Gastrocnemius medialis (tissue), 4 donors: Measurements from ENCODE around the gene AMIGO2. TPM values are rescaled to one million over a fixed set of nuclear protein-coding genes. Genes with fewer than 3 reads are reported as not detected.

Experiments used
- ATAC-seq, 2 donors: fragments of 150-250 bp; one replicate each; pipeline ENCODE4 v1.9.1; 2016
- DNase-seq, 2 donors: peaks; one replicate each; pipeline ENCODE4 v3.0.0-alpha.2; 2019
- H3K27ac ChIP-seq, 4 donors: fragments of 200-600 bp; sonication (generic); 1 replicate in 1 of 4; 2 replicates in 3 of 4; pipeline ENCODE4 v1.5.1; 2016 to 2018; ENCODE audit warnings: mild to moderate bottlenecking in 2 of 4, moderate library complexity in 1 of 4
- H3K27me3 ChIP-seq, 3 donors: fragments of 200-600 bp; sonication (generic) in 2 of 3; 1 replicate in 1 of 3; 2 replicates in 2 of 3; pipeline versions ENCODE4 v1.5.1 to v1.6.0; 2016 to 2019; ENCODE audit warnings: mild to moderate bottlenecking in 1 of 3, moderate library complexity in 1 of 3
- H3K36me3 ChIP-seq, 2 donors: fragments of 200-600 bp; sonication (generic) in 1 of 2; one replicate each; pipeline ENCODE4 v1.5.1; 2017 to 2018
- H3K4me1 ChIP-seq, 2 donors: fragments of 200-600 bp; sonication (generic) in 1 of 2; one replicate each; pipeline ENCODE4 v1.5.1; 2016 to 2017; ENCODE audit warnings: mild to moderate bottlenecking in 2 of 2
- H3K4me3 ChIP-seq, 4 donors: fragments of 200-600 bp; sonication (generic) in 3 of 4; 1 replicate in 1 of 4; 2 replicates in 3 of 4; pipeline ENCODE4 v1.5.1; 2016 to 2019; ENCODE audit warnings: mild to moderate bottlenecking in 2 of 4
- H3K9me3 ChIP-seq, 3 donors: fragments of 200-600 bp; sonication (generic) in 2 of 3; 1 replicate in 1 of 3; 2 replicates in 2 of 3; pipeline ENCODE4 v1.5.1; 2016 to 2019
- CTCF ChIP-seq, 5 experiments: fragments of 450-650 bp in 3 of 5; fragments of 200-600 bp in 2 of 5; sonication (generic) in 2 of 5; IDR thresholded peaks in 4 of 5; conservative IDR thresholded peaks in 1 of 5; 1 replicate in 4 of 5; 2 replicates in 1 of 5; pipeline ENCODE4 v1.5.1; 2016 to 2019; ENCODE audit warnings: antibody characterized with exemption in 5 of 5, mild to moderate bottlenecking in 3 of 5, moderate library complexity in 3 of 5
- POLR2A ChIP-seq, 2 donors: fragments of 450-650 bp; IDR thresholded peaks; one replicate each; pipeline ENCODE4 v1.6.1; 2017; ENCODE audit warnings: antibody characterized with exemption in 2 of 2, mild to moderate bottlenecking in 2 of 2, moderate library complexity in 2 of 2
- in situ Hi-C, 4 donors: fragments of 200-750 bp; cut with MboI; loops; one replicate each; pipeline versions ENCODE4 v1.15.0 to v1.8.0; 2017; ENCODE audit warnings: low sequenced_read_pairs in 4 of 4
- intact Hi-C: fragments of 100-400 bp; cut with DNase I; formaldehyde crosslinking; loops from one replicate; pipeline ENCODE4 v1.15.1; 2023; ENCODE audit warnings: low total_unique reads
- total RNA-seq, 4 donors: library from RNA; depleted of rRNA; stranded (reverse); fragments of >200 nt; gene quantifications; one replicate each; pipeline versions ENCODE4 v1.1.0 to v1.2.3, GENCODE V29; 2016

AMIGO2 gene
- total RNA-seq, 4 donors from 2014 or later, result 0.41 to 1.5 (median 0.51) TPM

GRCh38 chr12:47032644-47033043 lies 47.1 kb downstream of the AMIGO2 start:
- Histone ChIP-seq H3K27ac (peak overlapping the region in 2 of 4 donors; percentile 18 to 74), H3K4me1 (peaks cover 0 to 5% of the 10 kb centered on the region in 2 donors), H3K9me3 (no peaks in the 10 kb centered on the region), H3K27me3 (no peaks in the 10 kb centered on the region), H3K4me3 (no peak overlapping the region), H3K36me3 (no peaks in the 10 kb centered on the region)
- in situ Hi-C loops (loop anchor here in 3 of 4 donors (10.0 to 25.0 kb wide), 2 partner anchors 362 to 630 kb away; no protein-coding TSS in a partner anchor), intact Hi-C loops (loop anchor here (2.0 to 10.0 kb wide), 5 partner anchors 40 to 672 kb away; partner anchors contain the start of gene RPAP3)
- TF ChIP-seq CTCF (IDR thresholded peaks at IDR 0.05 in 4 of 5, conservative IDR thresholded peaks at IDR 0.05 in 1 of 5) (peak; percentile 15 to 66 (median 50)), POLR2A (IDR thresholded peaks at IDR 0.05) (no peak)
- peak; percentile 77 to 83 for ATAC-seq
- no peak for DNase-seq

- H3K36me3 ChIP-seq, result no peaks in the 10 kb centered on the region
- no peak for TF ChIP-seq CTCF (IDR thresholded peaks at IDR 0.05 in 4 of 5, conservative IDR thresholded peaks at IDR 0.05 in 1 of 5)
- no peak for TF ChIP-seq POLR2A (IDR thresholded peaks at IDR 0.05)
- intact Hi-C loops, result loop anchor here (5.0 to 10.0 kb wide), 5 partner anchors 42 to 905 kb away; partner anchors contain the start of gene RPAP3
- no peaks in the 10 kb centered on the region for H3K9me3 ChIP-seq
- H3K4me1 ChIP-seq, result peaks cover 0 to 5% of the 10 kb centered on the region in 2 donors
- DNase-seq (no peak), ATAC-seq (no peak)
- in situ Hi-C loops, result loop anchor here in 3 of 4 donors (10.0 to 25.0 kb wide), 3 partner anchors 365 to 685 kb away; no protein-coding TSS in a partner anchor
- no peaks in the 10 kb centered on the region for H3K27me3 ChIP-seq
- no peak overlapping the region for H3K4me3 ChIP-seq
- H3K27ac ChIP-seq, result no peak overlapping the region
Observed at GRCh38 chr12:47029903-47030302, 49.9 kb downstream of the AMIGO2 start.

GRCh38 chr12:47028981-47029708 lies 50.6 kb downstream of the AMIGO2 start:
- in situ Hi-C loops (loop anchor here in 1 of 4 donors (10.0 to 25.0 kb wide), 2 partner anchors 633 to 684 kb away; no protein-coding TSS in a partner anchor), intact Hi-C loops (loop anchor here (10.0 kb wide), 1 partner anchor 904 kb away; no protein-coding TSS in a partner anchor)
- peaks cover 0 to 5% of the 10 kb centered on the region in 2 donors for H3K4me1 ChIP-seq
- ATAC-seq (no peak), DNase-seq (no peak)
- no peak overlapping the region for H3K4me3 ChIP-seq
- no peak overlapping the region for H3K27ac ChIP-seq
- H3K9me3 ChIP-seq, result no peaks in the 10 kb centered on the region
- H3K27me3 ChIP-seq, result no peaks in the 10 kb centered on the region
- no peaks in the 10 kb centered on the region for H3K36me3 ChIP-seq
- TF ChIP-seq POLR2A (IDR thresholded peaks at IDR 0.05), result no peak
- TF ChIP-seq CTCF (IDR thresholded peaks at IDR 0.05 in 4 of 5, conservative IDR thresholded peaks at IDR 0.05 in 1 of 5), result no peak

DNA sequence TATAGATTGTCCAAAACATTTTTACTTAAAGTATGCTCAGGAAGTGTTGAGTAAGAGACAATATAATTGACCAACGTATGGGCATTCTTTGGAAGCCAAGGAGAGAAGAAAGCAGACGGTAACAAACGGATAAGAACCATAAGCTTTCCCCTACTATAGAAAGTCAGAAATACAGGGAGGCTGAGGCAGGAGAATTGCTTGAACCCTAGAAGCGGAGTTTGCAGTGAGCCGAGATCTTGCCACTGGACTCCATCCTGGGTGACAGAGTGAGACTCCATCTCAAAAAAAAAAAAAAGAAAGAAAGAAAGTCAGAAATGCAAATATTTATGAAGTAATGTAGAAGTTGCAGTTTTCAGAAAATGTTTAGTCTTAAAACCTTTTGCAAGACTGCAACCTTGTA lies 51.6 kb downstream of the AMIGO2 start:
- Histone ChIP-seq H3K4me1 (peaks cover 0 to 5% of the 10 kb centered on the region in 2 donors), H3K27me3 (no peaks in the 10 kb centered on the region), H3K4me3 (no peak overlapping the region), H3K27ac (no peak overlapping the region), H3K36me3 (no peaks in the 10 kb centered on the region), H3K9me3 (no peaks in the 10 kb centered on the region)
- in situ Hi-C loops (loop anchor here in 1 of 4 donors (10.0 to 25.0 kb wide), 2 partner anchors 634 to 683 kb away; no protein-coding TSS in a partner anchor), intact Hi-C loops (loop anchor here (10.0 kb wide), 1 partner anchor 903 kb away; no protein-coding TSS in a partner anchor)
- DNase-seq, result no peak
- TF ChIP-seq CTCF (IDR thresholded peaks at IDR 0.05 in 4 of 5, conservative IDR thresholded peaks at IDR 0.05 in 1 of 5) (no peak), POLR2A (IDR thresholded peaks at IDR 0.05) (no peak)
- no peak for ATAC-seq

Other genes with a start within 250 kb of the AMIGO2 start
- gene PCED1B, start 338 bp downstream of the AMIGO2 start, total RNA-seq, result under 1 TPM in 3 of 4 donors, not detected in 1; 0.36 to 0.55 (median 0.47) TPM